H1 (cell line): ENCODE measurements around the gene UQCRQ. TPM values are rescaled to one million over a fixed set of nuclear protein-coding genes. Genes with fewer than 3 reads are reported as not detected.

Experiments used
- E2F6 ChIP-seq: IDR thresholded peaks from 2 replicates; pipeline ENCODE4 v1.6.1; 2012; ENCODE audit warnings: inconsistent platforms
- POLR2AphosphoS5 ChIP-seq: IDR thresholded peaks from 2 replicates; pipeline ENCODE4 v1.6.1; 2011; ENCODE audit warnings: low read depth, low read length
- TAF7 ChIP-seq: optimal IDR thresholded peaks from 2 replicates; pipeline ENCODE3; 2011; ENCODE audit warnings: low read depth, mild to moderate bottlenecking, inconsistent platforms, low read length, moderate library complexity, borderline replicate concordance
- polyA plus RNA-seq, 7 experiments: library from polyadenylated mRNA; depleted of rRNA in 3 of 7; stranded (reverse) in 5 of 7; unstranded in 2 of 7; fragments of >200 nt in 5 of 7; fragments of 200-250 nt in 2 of 7; gene quantifications; 1 replicate in 5 of 7; 2 replicates in 1 of 7; 4 replicates in 1 of 7; pipeline versions ENCODE4 v1.2.1 to v1.2.3, GENCODE V29; 2011 to 2013; ENCODE audit warnings: missing spikeins in 2 of 7, mixed read lengths in 2 of 7
- total RNA-seq: library from RNA; stranded (reverse); fragmentation: NEBNext Ultra II Directional; extraction: Animal tissue kit (Norgen Biotek cat#: 25700); gene quantifications from 2 replicates; pipeline ENCODE4 v1.2.1, GENCODE V29; 2021

The UQCRQ gene
- total and polyA plus RNA-seq, 2 of the 8 experiments (the other 6 are each of a cell fraction or from before 2014, with no cell fraction given) = 177 to 293 TPM

GRCh38 chr5:132822650-132823480, 43.6 kb upstream of the UQCRQ start (continued):
- TF ChIP-seq E2F6 = peak; percentile 95
- peak; percentile 55; the same call in 1 of the 2 replicates for TF ChIP-seq POLR2AphosphoS5
- peak; percentile 80 for TF ChIP-seq TAF7
